Neural crest cell (in vitro differentiated cells): ENCODE measurements around the gene PGLYRP2. TPM values are rescaled to one million over a fixed set of nuclear protein-coding genes. Genes with fewer than 3 reads are reported as not detected.
"Not testable (repeated sequence)": the region's sequence is repeated elsewhere in the genome, so short reads cannot be mapped to it uniquely, and the experiment has no call there.

Source experiments
- DNase-seq: peaks from one replicate; pipeline ENCODE4 v3.0.0; 2021; ENCODE audit warnings: low read depth, mixed read lengths, low spot score
- H3K27ac Mint-ChIP-seq: one replicate; pipeline ENCODE4 v1.8.0; 2021; ENCODE audit warnings: mild to moderate bottlenecking, mixed read lengths; ENCODE audit not compliant: unreplicated experiment
- H3K27me3 Mint-ChIP-seq: 2 replicates; pipeline ENCODE4 v1.8.0; 2021; ENCODE audit warnings: low read depth, mild to moderate bottlenecking, mixed read lengths
- H3K36me3 Mint-ChIP-seq: 2 replicates; pipeline ENCODE4 v1.8.0; 2021; ENCODE audit warnings: low read depth, mild to moderate bottlenecking, mixed read lengths
- H3K4me1 Mint-ChIP-seq: 2 replicates; pipeline ENCODE4 v1.8.0; 2021; ENCODE audit warnings: mixed read lengths
- H3K4me3 Mint-ChIP-seq: one replicate; pipeline ENCODE4 v1.8.0; 2021; ENCODE audit warnings: mild to moderate bottlenecking, mixed read lengths
- H3K9me3 Mint-ChIP-seq: 2 replicates; pipeline ENCODE4 v1.8.0; 2021; ENCODE audit warnings: mixed read lengths
- CTCF ChIP-seq: fragments of 200-600 bp; sonication (generic); conservative IDR thresholded peaks from 2 replicates; pipeline ENCODE4 v1.5.0; 2021; ENCODE audit warnings: antibody characterized with exemption, mild to moderate bottlenecking
- total RNA-seq: library from RNA; stranded (reverse); gene quantifications from 2 replicates; pipeline ENCODE4 v1.2.1, GENCODE V29; 2021

The PGLYRP2 gene
- total RNA-seq, 1 donor from 2014 or later: not detected

- Mint-ChIP-seq H3K4me1 (no peaks in the 10 kb centered on the region), H3K9me3 (peaks cover 4% of the 10 kb centered on the region), H3K27ac (no peak overlapping the region), H3K4me3 (no peak overlapping the region), H3K36me3 (no peaks in the 10 kb centered on the region), H3K27me3 (peaks cover 36% of the 10 kb centered on the region)
- no peak for TF ChIP-seq CTCF
- no peak for DNase-seq
Measured at GRCh38 chr19:15498156-15498858, 19.0 kb upstream of the PGLYRP2 start.

- Mint-ChIP-seq H3K36me3 (no peaks in the 10 kb centered on the region), H3K4me3 (no peak overlapping the region), H3K9me3 (peaks cover 4% of the 10 kb centered on the region), H3K27ac (no peak overlapping the region), H3K27me3 (peaks cover 23% of the 10 kb centered on the region), H3K4me1 (no peaks in the 10 kb centered on the region)
- DNase-seq: no peak
- TF ChIP-seq CTCF: no peak
Measured at GRCh38 chr19:15495151-15495550, 15.8 kb upstream of the PGLYRP2 start.

GRCh38 chr19:15488489-15489226 lies 9.4 kb upstream of the PGLYRP2 start:
- no peak for TF ChIP-seq CTCF
- Mint-ChIP-seq H3K4me3 (no peak overlapping the region), H3K27ac (no peak overlapping the region), H3K36me3 (no peaks in the 10 kb centered on the region), H3K9me3 (peaks cover 10% of the 10 kb centered on the region), H3K4me1 (no peaks in the 10 kb centered on the region), H3K27me3 (peaks cover 7% of the 10 kb centered on the region)
- DNase-seq: no peak

- no peak for TF ChIP-seq CTCF
- Mint-ChIP-seq H3K4me3 (no peak overlapping the region), H3K4me1 (no peaks in the 10 kb centered on the region), H3K36me3 (no peaks in the 10 kb centered on the region), H3K27me3 (peaks cover 4% of the 10 kb centered on the region), H3K27ac (no peak overlapping the region), H3K9me3 (peaks cover 10% of the 10 kb centered on the region)
- no peak for DNase-seq
Measured at GRCh38 chr19:15487038-15487437, 7.7 kb upstream of the PGLYRP2 start.

DNA sequence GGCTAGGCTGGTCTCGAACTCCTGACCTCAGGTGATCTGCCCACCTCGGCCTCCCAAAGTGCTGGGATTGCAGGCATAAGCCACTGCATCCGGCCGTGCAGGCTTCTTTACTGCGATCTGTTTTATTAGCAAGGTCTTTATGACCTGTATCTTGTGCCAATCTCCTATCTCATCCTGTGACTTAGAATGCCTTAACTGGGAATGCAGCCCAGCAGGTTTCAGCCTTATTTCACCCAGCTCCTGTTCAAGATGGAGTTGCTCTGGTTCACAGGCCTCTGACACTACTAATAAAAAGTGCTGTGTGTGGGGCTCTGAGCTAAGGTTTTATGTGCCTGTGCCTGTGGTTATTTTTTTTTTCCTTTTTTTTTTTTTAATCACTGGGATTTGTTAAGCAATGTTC lies 6.5 kb upstream of the PGLYRP2 start:
- H3K27ac Mint-ChIP-seq, DNase-seq, H3K36me3 Mint-ChIP-seq, H3K9me3 Mint-ChIP-seq, H3K4me3 Mint-ChIP-seq, H3K4me1 Mint-ChIP-seq, H3K27me3 Mint-ChIP-seq: not testable (repeated sequence)

DNA sequence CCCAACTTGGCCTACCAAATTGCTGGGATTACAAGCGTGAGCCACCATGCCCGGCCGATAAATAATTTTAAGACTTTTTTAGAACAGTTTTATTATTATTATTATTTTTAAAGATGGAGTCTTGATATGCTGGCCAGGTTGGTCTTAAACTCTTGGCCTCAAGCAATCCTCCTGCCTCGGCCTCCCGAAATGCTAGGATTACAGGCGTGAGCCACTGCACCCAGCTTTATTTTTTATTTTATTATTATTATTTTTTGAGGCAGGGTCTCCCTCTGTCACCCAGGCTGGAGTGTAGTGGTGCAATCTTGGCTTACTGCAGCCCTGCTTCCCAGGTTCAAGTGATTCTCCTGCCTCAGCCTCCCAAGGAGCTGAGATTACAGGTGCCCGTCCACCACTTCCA lies 1.7 kb upstream of the PGLYRP2 start:
- peaks cover 15% of the 10 kb centered on the region for H3K27me3 Mint-ChIP-seq
- H3K27ac Mint-ChIP-seq, H3K9me3 Mint-ChIP-seq, DNase-seq, H3K36me3 Mint-ChIP-seq, H3K4me1 Mint-ChIP-seq, H3K4me3 Mint-ChIP-seq: not testable (repeated sequence)
